H1 (cell line): ENCODE measurements around the gene TLCD3A. TPM values are rescaled to one million over a fixed set of nuclear protein-coding genes. Genes with fewer than 3 reads are reported as not detected.

Experiments used
- CTCF ChIA-PET: fragments of 300-600 bp; sonication (Branson Sonifier 250); formaldehyde crosslinking; loops from one replicate; lab custom pipeline; 2021; ENCODE audit not compliant: partially characterized antibody; lab: Charles Lee
- POLR2A ChIA-PET: fragments of 300-600 bp; sonication (Branson Sonifier 250); formaldehyde crosslinking; loops from one replicate; lab custom pipeline; 2021; ENCODE audit warnings: inconsistent platforms; ENCODE audit not compliant: partially characterized antibody; lab: Charles Lee
- DNase-seq, 2 experiments: peaks; one replicate each; pipeline versions ENCODE4 v3.0.0 to v3.0.0-alpha.2; 2010 to 2022; ENCODE audit warnings: low spot score in 2 of 2, low read depth in 1 of 2, mixed read lengths in 1 of 2
- FAIRE-seq: peaks from 2 replicates; lab custom pipeline; 2011; peaks lifted over from hg19 to GRCh38; lab: Jason Lieb, UNC
- H2AFZ ChIP-seq: 2 replicates; pipeline ENCODE4 v1.8.1; 2012; ENCODE audit warnings: low read length, inconsistent platforms
- H2AK5ac ChIP-seq: 2 replicates; pipeline ENCODE4 v1.6.1; 2013; ENCODE audit warnings: low read depth, low read length
- H2BK120ac ChIP-seq: replicated peaks from 2 replicates; pipeline ENCODE3; 2013; ENCODE audit warnings: low read depth, low read length, inconsistent platforms
- H2BK12ac ChIP-seq: 2 replicates; pipeline ENCODE4 v1.6.1; 2013; ENCODE audit warnings: low read depth, low read length
- H2BK15ac ChIP-seq: 2 replicates; pipeline ENCODE4 v1.6.1; 2013; ENCODE audit warnings: low read length
- H2BK20ac ChIP-seq: 2 replicates; pipeline ENCODE4 v1.6.1; 2013; ENCODE audit warnings: low read length
- H2BK5ac ChIP-seq: 2 replicates; pipeline ENCODE4 v1.6.1; 2013; ENCODE audit warnings: low read depth, low read length
- H3K14ac ChIP-seq: 2 replicates; pipeline ENCODE4 v1.6.1; 2013; ENCODE audit warnings: inconsistent platforms; ENCODE audit not compliant: insufficient read length
- H3K18ac ChIP-seq: 2 replicates; pipeline ENCODE4 v1.6.1; 2013; ENCODE audit warnings: low read length; ENCODE audit errors: extremely low read depth
- H3K23ac ChIP-seq: 2 replicates; pipeline ENCODE4 v1.6.1; 2013; ENCODE audit warnings: inconsistent platforms; ENCODE audit not compliant: insufficient read length
- H3K23me2 ChIP-seq: 2 replicates; pipeline ENCODE4 v1.6.1; 2013; ENCODE audit warnings: low read depth, low read length
- H3K27ac ChIP-seq: 2 replicates; pipeline ENCODE4 v1.6.1; 2011; ENCODE audit warnings: low read depth, low read length, inconsistent platforms
- H3K27me3 ChIP-seq, 4 experiments: replicated peaks in 1 of 4; 1 replicate in 1 of 4; 2 replicates in 3 of 4; pipeline versions ENCODE4 v1.6.1 to v1.8.1; 2011 to 2013; ENCODE audit warnings: low read length in 3 of 4, mild to moderate bottlenecking in 3 of 4, inconsistent platforms in 2 of 4, mixed read lengths in 2 of 4, moderate library complexity in 1 of 4; ENCODE audit not compliant: control insufficient read depth in 3 of 4, insufficient read depth in 3 of 4; ENCODE audit errors: extremely low read depth in 1 of 4
- H3K36me3 ChIP-seq, 4 experiments: 2 replicates each; pipeline versions ENCODE4 v1.6.1 to v1.8.1; 2011 to 2013; ENCODE audit warnings: mild to moderate bottlenecking in 4 of 4, low read length in 3 of 4, moderate library complexity in 2 of 4, control low read depth in 1 of 4, inconsistent platforms in 1 of 4; ENCODE audit not compliant: insufficient read depth in 4 of 4, control insufficient read depth in 2 of 4
- H3K4ac ChIP-seq: replicated peaks from 2 replicates; pipeline ENCODE3; 2013; ENCODE audit warnings: low read length, low read depth, mixed read lengths, inconsistent platforms; ENCODE audit not compliant: insufficient read length
- H3K4me1 ChIP-seq, 4 experiments: replicated peaks in 1 of 4; 1 replicate in 1 of 4; 2 replicates in 3 of 4; pipeline versions ENCODE4 v1.6.1 to v1.8.1; 2011 to 2013; ENCODE audit warnings: low read length in 3 of 4, inconsistent platforms in 2 of 4, mixed read lengths in 1 of 4; ENCODE audit not compliant: insufficient read depth in 4 of 4, control insufficient read depth in 3 of 4
- H3K4me2 ChIP-seq, 2 experiments: 2 replicates each; pipeline versions ENCODE4 v1.6.1 to v1.8.1; 2011 to 2013; ENCODE audit warnings: low read depth in 2 of 2, low read length in 2 of 2, control low read depth in 1 of 2, inconsistent platforms in 1 of 2, mild to moderate bottlenecking in 1 of 2; ENCODE audit not compliant: insufficient read depth in 1 of 2
- H3K4me3 ChIP-seq, 4 experiments: fragments of 200-600, 300-600 bp in 1 of 4; sonication (generic), shearing (Covaris generic), sonication (Bioruptor Twin) in 1 of 4; 2 replicates each; pipeline versions ENCODE4 v1.5.1 to v1.8.1; 2011 to 2016; ENCODE audit warnings: low read length in 4 of 4, low read depth in 3 of 4, control low read depth in 2 of 4, inconsistent platforms in 2 of 4, mild to moderate bottlenecking in 2 of 4, mixed read lengths in 1 of 4, moderate library complexity in 1 of 4; ENCODE audit not compliant: insufficient read depth in 2 of 4; ENCODE audit errors: extremely low read depth in 1 of 4
- H3K56ac ChIP-seq: replicated peaks from 2 replicates; pipeline ENCODE3; 2013; ENCODE audit warnings: low read depth, mild to moderate bottlenecking, mixed read lengths, low read length, inconsistent platforms; ENCODE audit not compliant: insufficient read length
- H3K79me1 ChIP-seq: 2 replicates; pipeline ENCODE4 v1.6.1; 2013; ENCODE audit warnings: low read depth, low read length, control low read depth
- H3K79me2 ChIP-seq, 2 experiments: 2 replicates each; pipeline versions ENCODE4 v1.6.1 to v1.8.1; 2012 to 2013; ENCODE audit warnings: low read length in 2 of 2, mild to moderate bottlenecking in 2 of 2, inconsistent platforms in 1 of 2; ENCODE audit not compliant: insufficient read depth in 2 of 2, control insufficient read depth in 1 of 2
- H3K9ac ChIP-seq, 4 experiments: replicated peaks in 1 of 4; 1 replicate in 1 of 4; 2 replicates in 3 of 4; pipeline versions ENCODE4 v1.6.1 to v1.8.1; 2011 to 2013; ENCODE audit warnings: low read depth in 3 of 4, low read length in 3 of 4, control low read depth in 2 of 4, mild to moderate bottlenecking in 2 of 4, moderate library complexity in 2 of 4, inconsistent platforms in 1 of 4; ENCODE audit errors: extremely low read depth in 1 of 4
- H3K9me3 ChIP-seq, 2 experiments: 2 replicates each; pipeline versions ENCODE4 v1.6.1 to v1.8.1; 2012 to 2013; ENCODE audit warnings: mild to moderate bottlenecking in 2 of 2, moderate library complexity in 2 of 2, control low read depth in 1 of 2, inconsistent platforms in 1 of 2, low read depth in 1 of 2, low read length in 1 of 2, mixed read lengths in 1 of 2; ENCODE audit not compliant: insufficient read depth in 2 of 2
- H4K20me1 ChIP-seq, 2 experiments: replicated peaks in 1 of 2; 2 replicates each; pipeline versions ENCODE3 to v1.8.1; 2011 to 2013; ENCODE audit warnings: inconsistent platforms in 2 of 2, low read length in 2 of 2, mild to moderate bottlenecking in 1 of 2; ENCODE audit not compliant: insufficient read depth in 2 of 2, control insufficient read depth in 1 of 2
- H4K5ac ChIP-seq: 2 replicates; pipeline ENCODE4 v1.6.1; 2013; ENCODE audit warnings: low read length, low read depth, mixed read lengths, inconsistent platforms; ENCODE audit not compliant: insufficient read length
- H4K8ac ChIP-seq: 2 replicates; pipeline ENCODE4 v1.8.0; 2013; ENCODE audit warnings: mild to moderate bottlenecking, moderate library complexity, low read length, inconsistent platforms; ENCODE audit not compliant: insufficient read depth; ENCODE audit errors: extremely low read depth
- H4K91ac ChIP-seq: replicated peaks from 2 replicates; pipeline ENCODE3; 2013; ENCODE audit warnings: low read length, mixed read lengths, inconsistent platforms; ENCODE audit not compliant: insufficient read length
- CBX8 ChIP-seq: fragments of 300-800, 300-1000 bp; sonication (generic); IDR thresholded peaks from 2 replicates; pipeline ENCODE4 v1.7.1; 2016; ENCODE audit warnings: low read depth, low read length, borderline replicate concordance
- POLR2AphosphoS5 ChIP-seq: IDR thresholded peaks from 2 replicates; pipeline ENCODE4 v1.6.1; 2011; ENCODE audit warnings: low read depth, low read length
- WGBS, 2 experiments: shearing (Covaris generic) in 1 of 2; methylation state at CpG; one replicate each; pipeline versions ENCODE4 v1.1.6 to v1.1.7; 2013 to 2015; ENCODE audit warnings: low lambda C conversion rate in 2 of 2, mixed read lengths in 2 of 2, inconsistent platforms in 1 of 2, low coverage in 1 of 2, missing lambda C conversion rate in 1 of 2; ENCODE audit not compliant: insufficient replicate concordance in 2 of 2, insufficient coverage in 1 of 2, insufficient read length in 1 of 2; ENCODE audit errors: extremely low coverage in 1 of 2, missing lambda C conversion rate in 1 of 2; 5-methylcytosine and 5-hydroxymethylcytosine counted together
- polyA plus RNA-seq, 7 experiments: library from polyadenylated mRNA; depleted of rRNA in 3 of 7; stranded (reverse) in 5 of 7; unstranded in 2 of 7; fragments of >200 nt in 5 of 7; fragments of 200-250 nt in 2 of 7; gene quantifications; 1 replicate in 5 of 7; 2 replicates in 1 of 7; 4 replicates in 1 of 7; pipeline versions ENCODE4 v1.2.1 to v1.2.3, GENCODE V29; 2011 to 2013; ENCODE audit warnings: missing spikeins in 2 of 7, mixed read lengths in 2 of 7
- total RNA-seq: library from RNA; stranded (reverse); fragmentation: NEBNext Ultra II Directional; extraction: Animal tissue kit (Norgen Biotek cat#: 25700); gene quantifications from 2 replicates; pipeline ENCODE4 v1.2.1, GENCODE V29; 2021

Gene TLCD3A
- total and polyA plus RNA-seq, 2 of the 8 experiments (the other 6 are each of a cell fraction or from before 2014, with no cell fraction given) = 26.1 to 48.8 TPM

DNA sequence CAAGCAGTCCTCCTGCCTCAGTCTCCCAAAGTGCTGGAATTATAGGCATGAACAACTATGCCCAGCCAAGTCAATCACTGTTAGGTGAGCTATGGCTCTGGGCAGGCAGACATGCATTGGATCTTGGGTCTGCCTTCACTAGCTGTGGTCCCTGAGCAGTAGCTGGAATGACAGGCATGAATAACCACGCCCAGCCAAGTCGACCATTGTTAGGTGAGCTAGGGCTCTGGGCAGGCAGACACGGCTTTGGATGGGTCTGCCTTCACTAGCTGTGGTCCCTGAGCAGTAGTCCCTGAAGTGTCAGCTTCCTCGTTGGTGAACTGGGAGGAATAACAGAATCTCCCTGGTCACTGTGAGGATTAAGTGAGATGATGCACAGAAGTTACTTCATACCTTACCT lies 56.2 kb downstream of the TLCD3A start:
- Histone ChIP-seq H2BK20ac (no peak overlapping the region), H3K4me3 (no peak overlapping the region), H2AFZ (no peak overlapping the region), H3K79me1 (no peaks in the 10 kb centered on the region; the same call in none of the 2 replicates), H3K18ac (no peak overlapping the region), H3K9me3 (no peaks in the 10 kb centered on the region), H2BK12ac (no peak overlapping the region), H4K91ac (no peak overlapping the region), H3K4ac (no peak overlapping the region), H4K20me1 (peaks cover 5 to 9% of the 10 kb centered on the region in 2 experiments), H3K4me1 (peaks cover 0 to 8% (median 3%) of the 10 kb centered on the region in 4 experiments; a peak in 4 of 7 replicates), H3K36me3 (peaks cover 4 to 30% (median 15%) of the 10 kb centered on the region in 4 experiments; a peak in 7 of 8 replicates), H2BK15ac (no peak overlapping the region), H3K27ac (no peak overlapping the region), H3K56ac (no peak overlapping the region), H3K79me2 (peaks cover 0 to 21% of the 10 kb centered on the region in 2 experiments; a peak in 2 of 4 replicates), H4K5ac (no peak overlapping the region), H2AK5ac (no peak overlapping the region), H3K4me2 (no peak overlapping the region), H3K9ac (no peak overlapping the region), H2BK5ac (no peak overlapping the region), H2BK120ac (no peak overlapping the region), H3K14ac (no peak overlapping the region), H4K8ac (no peak overlapping the region), H3K27me3 (no peaks in the 10 kb centered on the region), H3K23ac (no peak overlapping the region), H3K23me2 (no peaks in the 10 kb centered on the region)
- ChIA-PET CTCF (interaction anchor here (0.9 to 17.5 kb wide), 5 partner anchors 11 to 210 kb away, joined by 3 to 258 read pairs (median 4); partner anchors contain the start of genes NXN and TIMM22), POLR2A (interaction anchor here (1.0 to 1.8 kb wide), 4 partner anchors 8 to 208 kb away, joined by 3 to 8 read pairs (median 4); no protein-coding TSS in a partner anchor)
- WGBS, 2 experiments = 84% methylated on average over 4 of the region's 4 CpGs; no CpG with 5 or more reads in 1 of the 2 experiments
- TF ChIP-seq CBX8 (no peak), POLR2AphosphoS5 (peak; percentile 27; the same call in 1 of the 2 replicates)
- no peak for DNase-seq
- no peak for FAIRE-seq
